Activated T-cell treated with anti-CD3 and anti-CD28 coated beads for 48 hours (primary cell): ENCODE results near the gene NLRP10.

Experiments
- DNase-seq: peaks from one replicate; pipeline ENCODE4 v3.0.0-alpha.2; 2020; ENCODE audit warnings: low read depth

NLRP10 gene

DNA sequence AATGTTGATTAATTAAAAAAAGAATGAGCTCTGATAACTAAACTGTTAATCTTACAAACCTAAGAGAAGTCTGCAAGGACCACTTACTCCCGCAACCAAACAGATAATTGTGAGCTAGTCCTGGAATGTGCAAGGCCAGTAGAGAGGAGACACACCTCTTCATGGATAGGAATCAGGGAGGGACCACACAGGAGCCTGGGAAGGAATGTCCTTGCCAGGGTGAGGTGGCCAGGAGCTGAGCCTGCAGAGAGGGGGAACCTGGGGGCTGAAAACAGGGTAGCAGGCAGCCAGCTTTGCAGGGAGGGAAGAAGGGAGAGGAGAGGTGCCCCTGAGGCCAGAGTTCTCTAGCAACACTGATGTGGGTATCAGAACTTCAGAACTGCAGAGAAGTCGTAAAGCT, 9.4 kb upstream of the NLRP10 start:
- no peak for DNase-seq

DNA sequence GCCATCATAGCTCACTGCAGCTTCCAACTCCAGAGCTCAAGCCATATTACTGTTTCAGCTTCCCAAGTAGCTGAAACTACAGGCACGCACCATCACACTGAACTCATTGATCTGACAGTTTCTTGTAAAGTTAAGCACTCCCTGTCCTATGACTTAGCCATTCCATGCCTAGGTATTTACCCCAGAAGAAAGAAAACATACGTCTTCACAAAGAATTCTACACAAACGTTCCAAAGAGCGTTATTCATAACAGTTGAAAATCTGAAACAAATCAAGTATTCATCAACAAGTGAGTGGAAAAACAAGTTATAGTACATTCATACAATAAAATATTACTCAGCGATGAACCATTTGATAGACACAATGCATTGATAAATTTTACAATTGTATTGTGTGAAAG, 7.8 kb upstream of the NLRP10 start:
- DNase-seq = no peak

DNA sequence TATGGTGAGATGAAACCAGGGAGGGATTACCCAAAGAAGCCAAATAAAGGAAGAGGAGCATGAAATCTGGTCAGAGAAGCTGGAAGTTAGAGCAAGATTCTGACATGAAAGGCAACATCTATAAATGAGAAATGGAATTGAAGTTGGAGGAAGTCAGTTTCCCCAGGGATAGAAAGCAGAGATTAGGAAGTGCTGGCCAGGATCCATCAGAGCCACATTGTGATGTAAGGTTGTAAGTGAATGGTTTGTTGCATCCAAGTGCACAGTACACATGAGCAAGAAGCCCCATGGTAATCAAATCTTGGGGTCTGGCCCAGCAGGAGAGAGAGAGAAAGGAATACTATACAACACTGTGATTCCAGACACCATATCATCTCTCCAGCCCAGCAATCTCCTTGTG, 6.6 kb upstream of the NLRP10 start:
- no peak for DNase-seq

GRCh38 chr11:7969756-7970646, 4.8 kb upstream of the NLRP10 start:
- DNase-seq = no peak

DNA sequence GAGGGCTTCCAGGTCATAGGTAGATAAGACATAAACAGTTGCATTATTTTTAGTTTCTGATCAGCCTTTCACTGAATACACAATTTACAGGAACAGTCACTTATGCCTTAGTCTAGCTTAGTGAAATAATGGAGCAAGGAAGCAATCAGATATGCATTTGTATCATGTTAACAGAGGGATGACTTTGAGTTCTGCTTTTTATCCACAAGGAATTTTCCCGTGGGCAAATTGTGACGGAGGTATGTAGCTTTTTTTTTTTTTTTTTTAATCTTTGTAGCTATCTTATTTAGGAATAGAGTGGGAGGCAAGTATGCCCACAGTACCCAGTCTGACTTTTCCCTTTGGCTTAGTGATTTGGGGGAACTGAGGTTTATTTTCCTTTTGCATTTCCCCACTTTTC, 3.4 kb upstream of the NLRP10 start:
- no peak for DNase-seq

GRCh38 chr11:7967826-7968225, 2.6 kb upstream of the NLRP10 start:
- DNase-seq = no peak

- DNase-seq = no peak
Observed at GRCh38 chr11:7967097-7967496, 1.9 kb upstream of the NLRP10 start.

DNA sequence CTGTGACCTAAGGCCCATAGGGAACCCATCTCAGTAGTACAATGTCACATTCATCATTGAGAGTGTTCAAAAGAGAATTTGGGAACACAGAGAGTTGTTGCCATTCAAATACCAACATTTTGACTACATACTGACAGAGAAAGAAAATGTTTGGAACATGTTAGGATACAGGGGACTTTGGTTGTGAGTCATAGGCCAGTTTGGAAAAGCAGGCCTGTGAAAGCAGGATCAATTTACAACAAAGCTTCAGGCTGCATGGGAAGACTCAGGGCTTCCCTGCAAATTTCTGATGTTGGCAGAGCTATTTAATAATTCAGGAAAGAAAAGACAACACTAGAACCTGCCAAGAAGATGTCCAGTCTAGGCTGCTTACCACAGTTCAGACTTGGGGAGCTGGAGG, 374 bp downstream of the NLRP10 start:
- no peak for DNase-seq

DNA sequence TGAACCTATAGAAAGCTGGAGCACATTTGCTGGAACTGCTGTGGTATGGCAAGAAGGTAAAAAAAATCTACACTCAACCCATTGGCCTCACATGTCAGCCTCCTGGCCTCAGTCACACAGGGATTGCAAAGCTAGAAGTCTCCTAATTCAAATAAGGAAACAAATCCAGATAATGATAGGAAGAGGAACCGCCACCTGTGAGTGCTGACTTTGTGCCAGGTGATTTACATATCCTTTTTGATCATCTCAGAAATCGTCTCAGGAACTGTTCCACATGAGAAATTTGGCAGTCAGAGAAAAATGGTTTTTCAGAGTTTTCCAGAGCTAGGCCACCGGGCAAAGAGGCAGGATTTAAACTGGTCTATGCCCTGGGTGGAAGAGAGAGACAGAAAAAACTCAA, 986 bp downstream of the NLRP10 start:
- no peak for DNase-seq

DNA sequence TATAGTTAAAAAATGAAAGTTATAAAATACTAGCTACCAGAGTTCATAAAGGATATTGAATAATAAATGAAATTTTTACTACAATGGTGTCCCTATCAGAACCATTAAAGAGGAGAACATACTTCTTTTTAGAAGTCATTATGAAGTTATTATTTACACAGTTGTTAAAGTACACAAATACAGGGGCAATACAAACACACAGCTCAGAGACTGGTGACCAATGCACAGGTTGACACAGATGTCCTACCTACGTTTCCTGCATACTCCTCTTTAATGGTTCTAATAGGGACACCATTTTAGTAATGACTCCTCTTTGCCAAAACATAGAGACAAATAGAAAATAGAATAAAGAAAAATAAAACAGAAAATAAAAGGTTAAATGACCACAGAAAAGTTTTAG, 10.1 kb downstream of the NLRP10 start:
- DNase-seq = no peak

- DNase-seq = no peak
Observed at GRCh38 chr11:7949934-7950333, 15.3 kb downstream of the NLRP10 start.

DNA sequence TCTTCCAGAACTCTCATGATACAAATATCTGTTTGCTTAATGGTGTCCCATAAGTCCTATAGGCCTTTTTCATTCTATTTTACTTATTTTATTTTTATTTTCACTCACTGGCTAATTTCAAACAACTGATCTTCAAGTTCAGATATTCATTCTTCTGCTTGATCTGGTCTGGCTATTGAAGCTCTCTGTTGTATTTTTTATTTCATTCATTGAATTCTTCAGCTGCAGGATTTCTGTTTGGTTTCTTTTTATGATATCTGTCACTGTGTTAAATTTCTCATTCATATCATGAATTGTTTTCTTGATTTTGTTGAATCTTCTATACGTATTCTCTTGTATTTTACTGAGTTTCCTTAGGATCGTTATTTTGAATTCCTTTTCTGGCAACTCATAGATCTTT, 21.1 kb downstream of the NLRP10 start:
- DNase-seq = no peak

DNA sequence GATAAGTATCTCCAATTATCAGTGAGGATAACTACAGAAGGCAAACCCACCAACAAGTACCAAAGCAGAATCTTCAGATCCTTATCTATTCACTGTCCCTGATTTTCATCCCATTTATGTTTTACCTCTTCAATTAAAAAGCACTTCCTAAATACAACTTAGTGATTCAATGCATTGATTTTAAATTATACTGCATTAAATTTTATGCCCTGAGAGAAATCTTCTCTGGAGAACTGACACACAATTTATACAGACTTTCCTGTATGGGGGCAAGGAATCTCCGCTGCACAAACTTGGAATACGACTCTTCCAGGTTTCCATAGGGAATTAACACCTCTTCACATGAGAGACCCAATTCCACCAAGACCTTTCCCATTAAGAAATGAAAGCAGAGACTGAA, 23.6 kb downstream of the NLRP10 start, which contains the start of gene OR10A3:
OR10A3 (minus strand) TSS at position 101 of the 400 bp plus-strand sequence. CDS start 2,188 bp downstream, outside the sequence.
- no peak for DNase-seq

DNA sequence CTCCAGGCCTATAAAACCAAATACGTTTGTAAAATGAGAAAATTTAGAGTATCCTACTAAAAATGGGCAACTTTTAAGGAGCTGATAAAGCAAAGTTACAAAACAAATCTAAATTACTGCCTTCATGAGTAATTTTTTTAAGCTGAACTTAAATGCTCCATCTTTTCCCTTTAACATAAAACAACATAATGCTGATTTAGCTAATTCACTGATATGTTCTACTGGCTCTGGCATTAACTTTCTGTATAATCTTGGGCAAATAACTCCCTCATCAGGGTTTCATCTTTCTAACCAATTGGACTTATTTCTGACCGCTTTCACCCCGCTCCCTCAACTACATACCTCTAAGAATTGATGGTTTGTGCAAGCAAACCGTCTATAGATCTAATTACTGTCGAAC, 24.1 kb downstream of the NLRP10 start:
- DNase-seq = no peak

GRCh38 chr11:7936615-7937014, 28.6 kb downstream of the NLRP10 start:
- no peak for DNase-seq

DNA sequence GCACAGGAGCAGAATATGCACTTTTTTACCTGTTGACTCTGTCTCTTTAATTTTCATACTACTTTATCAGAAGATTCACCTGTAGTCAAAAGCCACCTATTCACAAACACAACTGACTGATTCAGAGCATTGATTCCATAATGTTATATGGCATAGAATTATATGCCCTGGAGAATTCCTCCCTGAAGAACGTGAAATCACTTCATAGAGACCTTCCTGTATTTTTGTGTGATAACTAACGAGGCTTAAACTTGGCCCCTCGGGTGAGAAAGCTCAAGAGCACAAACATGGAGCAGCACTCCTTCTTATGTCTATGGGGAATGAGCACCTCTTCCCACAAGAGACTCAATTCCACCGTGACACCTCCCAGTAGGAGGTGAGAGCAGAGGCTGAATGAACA, 34.1 kb downstream of the NLRP10 start, which contains the start of gene OR10A6:
OR10A6 (minus strand) TSS at position 101 of the 400 bp plus-strand sequence. CDS start 2,606 bp downstream, outside the sequence.
- no peak for DNase-seq

GRCh38 chr11:7927635-7928034, 37.6 kb downstream of the NLRP10 start:
- DNase-seq = no peak

GRCh38 chr11:7924536-7924935, 40.7 kb downstream of the NLRP10 start:
- DNase-seq = no peak

DNA sequence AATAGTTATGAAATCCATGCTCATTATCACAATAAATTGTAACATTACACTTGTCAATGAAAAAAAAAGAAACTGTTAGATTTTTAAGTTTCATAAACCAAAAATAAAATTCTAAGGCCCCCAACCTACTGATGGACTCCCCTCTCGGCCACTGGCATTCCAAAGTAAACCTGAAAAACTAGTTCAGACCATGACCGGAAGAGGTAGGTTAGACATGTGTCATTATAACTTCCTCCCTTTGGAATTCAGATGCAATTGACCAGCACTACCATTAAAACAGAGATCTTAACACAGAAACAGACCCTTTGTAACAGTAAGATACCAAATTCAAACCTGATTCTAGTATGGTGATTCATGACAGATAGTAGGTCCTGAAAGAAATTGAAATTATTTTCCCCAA, 47.1 kb downstream of the NLRP10 start:
- no peak for DNase-seq
